HG03521 (cell line): ENCODE data around the gene NSG2.
"Not testable (repeated sequence)": the region's sequence is repeated elsewhere in the genome, so short reads cannot be mapped to it uniquely, and the experiment has no call there.

Experiments used
- ATAC-seq: cut with Tn5 transposase; IDR thresholded peaks from one replicate; pipeline ENCODE4 v1.9.1; 2021; ENCODE audit warnings: mild to moderate bottlenecking, moderate library complexity; ENCODE audit not compliant: unreplicated experiment

The NSG2 gene

DNA sequence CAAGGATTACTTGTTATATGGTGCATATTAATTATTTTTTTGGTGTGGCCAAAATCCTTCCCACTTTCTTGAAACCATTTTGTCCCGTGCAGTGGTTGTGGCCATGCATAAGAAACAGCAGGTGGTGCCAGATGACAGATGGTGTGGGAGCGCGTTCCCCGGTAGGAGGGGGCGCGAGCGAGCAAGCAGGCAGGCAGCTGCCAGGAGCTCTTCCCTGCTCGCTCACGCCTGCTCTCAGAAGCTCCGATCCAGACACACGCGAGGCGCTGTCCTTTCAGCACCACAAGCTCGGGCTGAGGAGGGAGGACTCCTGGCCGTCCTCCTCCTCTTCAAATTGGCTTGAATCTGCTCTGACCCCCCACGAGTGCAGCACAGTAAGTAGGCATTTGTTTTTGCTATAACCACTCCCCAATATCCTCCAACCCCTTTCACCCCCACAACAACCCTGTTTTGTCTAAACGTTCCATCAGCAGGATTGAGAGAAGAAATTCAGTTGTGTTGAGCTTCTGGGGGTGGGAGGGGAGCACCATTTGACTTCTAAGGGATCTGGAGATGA lies at the start of gene NSG2:
Gene NSG2 (plus strand): TSS at position 237 of the 556 bp plus-strand sequence. CDS start 1,050 bp downstream, outside the sequence.
- ATAC-seq, result peak; percentile 96

DNA sequence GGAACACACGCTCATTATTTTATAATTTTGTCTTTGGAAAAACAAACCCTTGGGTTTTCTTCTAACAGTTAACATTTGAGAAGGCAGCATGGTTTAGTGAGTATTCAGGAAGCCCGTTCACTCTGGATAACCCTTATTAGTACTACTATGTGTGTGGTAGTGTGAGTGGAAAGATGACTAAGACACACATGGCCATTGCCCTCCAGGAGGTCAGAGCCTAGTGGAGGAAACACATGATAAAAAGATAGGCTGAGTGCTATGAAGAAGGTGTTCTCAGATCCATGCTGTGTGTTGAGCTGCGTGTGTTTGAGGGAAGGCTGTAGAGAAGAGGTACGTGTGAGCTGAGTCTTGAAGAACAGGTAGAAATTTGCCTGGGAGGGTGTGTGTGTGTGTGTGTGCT lies 48.2 kb upstream of the NSG2 start:
- no peak for ATAC-seq

DNA sequence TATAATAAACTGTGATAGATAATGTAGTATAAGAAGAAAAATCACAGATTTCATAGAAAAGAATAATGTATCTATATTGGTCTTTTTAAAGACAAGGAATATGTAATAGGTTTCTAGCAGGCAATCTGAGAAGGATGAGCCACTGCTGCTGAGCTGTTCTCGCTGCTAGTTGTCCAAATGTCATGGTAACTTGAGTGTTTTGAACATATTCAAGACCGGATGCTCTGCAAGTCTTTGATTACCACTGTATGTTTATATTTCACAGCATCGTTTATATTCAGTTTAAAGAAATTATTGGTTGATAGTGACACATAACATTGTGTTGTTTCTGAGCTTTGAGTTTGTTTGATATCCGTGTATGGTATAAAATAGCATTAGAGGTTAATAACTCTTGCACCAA lies 47.0 kb upstream of the NSG2 start:
- no peak for ATAC-seq

DNA sequence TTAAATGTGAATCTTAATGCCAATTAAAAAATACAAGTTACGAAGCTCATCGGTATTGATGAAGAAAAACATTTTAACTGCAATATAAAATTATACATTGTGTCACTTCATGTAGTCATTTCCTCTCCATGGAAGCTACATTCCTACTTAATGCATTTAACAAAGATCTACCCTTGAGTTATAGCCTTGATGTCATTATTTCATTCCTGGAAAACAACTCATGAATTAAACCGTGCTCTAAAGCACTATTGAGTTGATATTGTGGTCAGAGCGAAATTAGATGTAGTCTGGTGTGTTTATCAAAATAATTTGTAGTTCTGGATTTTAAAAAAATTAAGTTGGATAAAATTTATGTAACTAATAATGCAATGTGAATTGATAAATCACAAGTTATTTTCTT lies 45.4 kb upstream of the NSG2 start:
- ATAC-seq, result no peak

DNA sequence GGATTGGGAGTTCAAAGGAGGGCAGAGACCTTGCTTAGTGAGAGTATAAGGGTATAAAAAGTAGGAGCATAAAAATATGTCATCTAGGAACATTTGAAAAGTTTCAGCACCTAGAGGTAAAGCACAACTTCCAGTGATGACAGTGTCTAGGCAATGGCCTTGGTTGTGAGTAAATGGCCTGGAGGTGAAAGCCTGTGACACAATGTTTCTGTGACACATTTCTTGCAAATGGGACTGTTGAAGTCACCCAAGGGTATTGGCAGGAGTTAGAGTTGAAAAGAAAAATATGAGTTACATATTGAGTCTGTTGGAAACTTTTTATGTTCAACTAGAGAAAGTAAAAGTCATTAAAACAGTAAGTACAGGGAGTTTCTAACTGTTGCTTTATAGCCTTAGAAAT lies 41.7 kb upstream of the NSG2 start:
- no peak for ATAC-seq

DNA sequence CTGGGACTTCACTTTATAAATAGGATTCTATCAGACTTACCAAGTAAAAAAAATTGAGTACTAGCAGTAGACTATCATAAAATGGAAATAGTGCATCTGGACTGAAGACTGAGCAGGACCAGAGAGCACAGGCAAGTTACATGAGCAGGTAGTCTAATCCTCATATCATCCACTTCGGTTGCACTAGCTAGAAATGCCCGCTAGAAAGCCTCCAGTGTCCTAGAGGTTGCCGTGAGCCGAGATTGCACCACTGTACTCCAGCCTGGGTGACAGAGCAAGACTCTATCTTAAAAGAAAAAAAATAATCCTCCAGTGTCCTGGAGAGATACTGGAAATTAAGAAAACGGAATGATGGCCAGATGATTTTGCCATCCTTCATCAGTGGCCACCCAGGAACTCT lies 36.6 kb upstream of the NSG2 start:
- no peak for ATAC-seq

DNA sequence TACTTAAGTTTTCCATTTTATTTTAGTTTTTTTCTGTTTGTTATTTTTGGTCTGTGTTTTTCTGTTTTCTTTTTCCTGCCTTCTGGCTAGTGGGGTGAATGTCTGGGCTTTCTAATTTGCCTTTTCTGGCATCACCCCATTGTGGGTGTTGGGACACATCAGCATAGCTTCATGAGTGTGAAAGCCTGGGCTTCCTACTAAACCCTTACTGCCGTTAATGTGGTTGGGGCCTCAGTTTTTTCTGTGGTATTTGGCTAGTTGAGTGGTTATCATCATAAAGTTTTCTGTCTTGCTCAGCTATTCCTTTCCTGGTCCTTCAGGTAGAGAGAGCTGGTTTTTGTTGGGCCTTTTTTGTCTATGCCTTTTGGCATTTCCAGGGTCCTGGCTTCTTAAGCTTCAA lies 35.1 kb upstream of the NSG2 start:
- no peak for ATAC-seq

DNA sequence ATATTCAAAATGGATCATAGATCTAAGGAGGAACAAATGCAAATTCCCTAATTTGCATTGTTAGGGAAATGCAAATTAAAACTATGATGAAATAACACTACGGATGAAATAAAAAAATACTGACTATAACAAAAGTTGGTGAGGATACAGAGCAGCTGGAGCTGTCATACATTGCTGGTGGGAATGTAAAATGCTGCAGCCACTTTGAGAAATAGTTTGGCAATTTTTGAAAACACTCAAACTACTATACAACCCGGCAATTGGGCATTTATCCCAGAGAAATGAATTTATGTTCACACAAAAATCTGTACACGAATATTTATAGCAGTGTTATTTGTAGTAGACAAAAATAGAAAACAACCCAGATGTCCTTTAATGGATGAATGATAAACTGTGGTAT lies 34.1 kb upstream of the NSG2 start:
- no peak for ATAC-seq

DNA sequence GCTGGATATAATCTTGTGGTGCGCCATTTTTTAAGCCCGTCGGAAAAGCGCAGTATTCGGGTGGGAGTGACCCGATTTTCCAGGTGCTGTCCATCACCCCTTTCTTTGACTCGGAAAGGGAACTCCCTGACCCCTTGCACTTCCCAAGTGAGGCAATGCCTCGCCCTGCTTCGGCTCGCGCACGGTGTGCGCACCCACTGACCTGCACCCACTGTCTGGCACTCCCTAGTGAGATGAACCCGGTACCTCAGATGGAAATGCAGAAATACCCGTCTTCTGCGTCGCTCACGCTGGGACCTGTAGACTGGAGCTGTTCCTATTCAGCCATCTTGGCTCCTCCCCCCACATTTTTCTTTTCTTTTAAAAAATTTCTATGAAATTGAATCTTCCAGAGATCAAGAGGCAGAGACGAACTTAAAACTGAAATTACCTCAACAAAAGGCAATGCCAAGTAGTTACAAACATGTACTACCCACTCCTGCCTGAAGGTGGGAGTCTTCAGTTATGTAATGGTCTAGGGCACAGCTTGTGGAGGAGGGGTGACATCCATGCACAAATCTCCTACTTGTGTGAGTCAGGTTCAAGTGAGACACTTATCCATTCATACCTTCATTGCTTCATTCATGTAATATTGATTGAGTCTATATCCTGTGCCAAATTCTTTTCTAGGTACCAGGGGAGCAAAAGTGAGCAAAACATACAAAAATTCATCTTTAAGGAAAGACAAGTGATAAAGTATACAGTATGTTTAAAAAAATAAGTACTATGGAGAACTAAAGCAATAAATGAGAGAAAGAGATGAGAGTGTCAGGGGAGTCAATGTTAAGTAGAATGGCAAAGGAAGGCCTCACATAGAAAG lies 25.2 kb upstream of the NSG2 start:
- ATAC-seq, result not testable (repeated sequence)

DNA sequence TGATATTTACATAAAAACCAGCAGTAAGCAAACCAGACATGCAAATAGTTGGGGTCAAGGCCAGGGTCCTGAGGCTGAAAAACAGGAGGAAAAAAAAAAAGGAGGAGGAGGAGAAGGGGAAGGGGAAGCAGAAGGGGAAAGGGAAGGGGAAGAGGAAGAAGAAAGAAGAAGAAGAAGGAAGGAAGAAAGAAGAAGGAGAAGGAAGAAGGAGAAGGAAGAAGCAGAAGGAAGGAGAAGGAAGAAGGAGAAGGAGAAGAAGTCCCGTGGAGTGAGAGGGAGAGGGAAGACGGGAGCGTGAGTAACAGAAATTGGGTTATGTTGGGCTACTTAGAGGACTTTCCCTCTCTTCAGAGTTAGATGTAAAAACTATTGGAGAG lies 24.6 kb upstream of the NSG2 start:
- no peak for ATAC-seq

DNA sequence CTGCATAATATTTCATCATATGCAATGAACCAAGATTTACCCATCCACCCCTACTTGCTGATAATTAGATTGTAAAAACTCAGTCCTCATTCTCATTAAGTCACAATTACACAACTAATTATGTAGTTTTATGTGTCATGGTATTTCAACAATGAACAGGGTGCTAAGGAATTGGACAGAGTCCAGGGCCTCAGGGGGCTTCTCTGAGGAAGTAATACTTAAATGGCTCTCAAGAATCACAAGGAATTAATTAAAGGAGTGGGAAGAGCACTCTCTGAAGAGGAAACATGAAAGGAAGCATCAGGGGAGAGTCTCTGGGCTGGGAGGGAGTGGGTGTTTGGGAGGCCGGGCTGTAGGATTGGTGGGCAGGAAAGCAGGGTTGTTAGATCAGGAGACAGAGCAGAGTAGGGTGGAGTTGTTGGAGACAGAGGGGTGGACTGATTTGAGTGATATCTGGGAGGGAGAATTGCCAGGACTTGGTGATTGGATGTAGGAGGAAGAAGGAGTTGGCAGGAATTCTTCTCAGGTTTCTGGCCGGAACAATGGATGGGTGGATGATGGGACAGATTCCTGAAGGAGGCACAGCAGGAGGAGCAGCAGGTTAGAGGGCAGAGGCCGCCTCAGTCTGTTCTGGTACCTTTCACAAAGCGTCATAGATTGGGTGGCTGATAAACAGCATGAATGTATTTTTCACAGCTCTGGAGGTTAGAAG lies 23.0 kb upstream of the NSG2 start:
- no peak for ATAC-seq

DNA sequence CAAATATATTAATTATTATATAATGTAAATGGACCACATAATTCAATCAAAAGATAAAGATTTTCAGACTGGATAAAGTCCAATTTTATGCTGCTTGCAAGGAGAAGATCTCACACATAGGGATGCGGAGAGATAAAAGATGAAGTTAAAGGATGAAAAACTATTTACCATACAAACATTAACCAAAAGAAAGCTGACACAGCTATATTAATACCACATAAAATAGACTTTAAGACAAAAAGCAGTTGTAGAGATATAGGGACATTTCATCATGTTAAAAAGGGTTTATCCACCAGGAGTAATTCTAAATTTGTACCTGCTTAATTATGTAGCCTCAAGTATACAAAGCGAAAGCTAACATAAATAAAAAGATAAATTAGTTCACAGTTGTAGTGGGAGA lies 15.2 kb upstream of the NSG2 start:
- no peak for ATAC-seq

DNA sequence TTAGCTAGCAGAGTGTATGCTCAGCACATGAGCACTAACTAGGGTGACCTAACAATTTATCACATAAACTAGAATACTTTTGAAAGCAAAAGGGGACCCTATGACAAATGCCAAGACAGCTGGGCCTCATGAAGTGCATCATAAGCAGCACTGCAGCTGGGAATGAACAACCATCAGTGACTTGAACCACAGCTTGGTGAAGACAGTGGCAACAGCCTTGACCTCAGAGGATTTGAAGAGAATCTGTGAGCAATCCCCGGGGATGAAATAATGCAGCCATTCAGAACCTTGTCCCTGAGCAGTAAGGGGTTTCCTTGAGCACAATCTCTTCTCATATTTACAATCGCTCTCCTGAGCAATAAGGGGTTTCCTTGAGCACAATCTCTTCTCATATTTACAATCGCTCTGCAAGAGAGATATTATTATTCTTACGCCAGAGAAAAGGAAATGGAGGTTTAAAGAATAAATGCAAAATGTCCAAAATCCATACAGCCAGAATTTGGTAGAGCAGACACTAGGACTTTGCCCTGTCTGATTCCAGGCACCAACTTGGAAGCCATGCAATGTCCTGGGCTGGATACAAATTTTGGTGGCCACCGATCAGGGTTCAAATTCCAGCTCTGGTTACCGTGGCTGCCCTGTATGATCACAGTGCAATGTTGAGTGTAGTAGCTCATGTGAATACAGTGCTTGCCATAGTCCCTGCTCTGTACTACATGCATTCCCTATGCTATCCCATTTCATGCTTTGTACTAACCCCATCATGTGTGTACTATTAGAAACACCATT lies 846 bp upstream of the NSG2 start:
- no peak for ATAC-seq

DNA sequence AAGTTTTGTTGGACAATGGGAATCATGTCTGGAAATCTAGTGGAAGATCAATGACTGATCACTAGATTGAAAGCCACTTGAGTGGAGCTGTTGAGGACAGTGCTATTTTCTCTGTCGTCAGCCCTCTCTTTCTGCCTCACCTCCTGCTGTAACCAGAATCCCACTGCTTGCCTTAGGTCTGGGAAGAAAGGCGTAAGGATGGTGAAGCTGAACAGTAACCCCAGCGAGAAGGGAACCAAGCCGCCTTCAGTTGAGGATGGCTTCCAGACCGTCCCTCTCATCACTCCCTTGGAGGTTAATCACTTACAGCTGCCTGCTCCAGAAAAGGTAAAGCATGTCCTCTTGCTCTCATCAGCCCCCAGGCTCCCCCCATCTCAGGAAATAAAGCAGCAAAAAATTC lies 1.1 kb downstream of the NSG2 start:
- no peak for ATAC-seq

DNA sequence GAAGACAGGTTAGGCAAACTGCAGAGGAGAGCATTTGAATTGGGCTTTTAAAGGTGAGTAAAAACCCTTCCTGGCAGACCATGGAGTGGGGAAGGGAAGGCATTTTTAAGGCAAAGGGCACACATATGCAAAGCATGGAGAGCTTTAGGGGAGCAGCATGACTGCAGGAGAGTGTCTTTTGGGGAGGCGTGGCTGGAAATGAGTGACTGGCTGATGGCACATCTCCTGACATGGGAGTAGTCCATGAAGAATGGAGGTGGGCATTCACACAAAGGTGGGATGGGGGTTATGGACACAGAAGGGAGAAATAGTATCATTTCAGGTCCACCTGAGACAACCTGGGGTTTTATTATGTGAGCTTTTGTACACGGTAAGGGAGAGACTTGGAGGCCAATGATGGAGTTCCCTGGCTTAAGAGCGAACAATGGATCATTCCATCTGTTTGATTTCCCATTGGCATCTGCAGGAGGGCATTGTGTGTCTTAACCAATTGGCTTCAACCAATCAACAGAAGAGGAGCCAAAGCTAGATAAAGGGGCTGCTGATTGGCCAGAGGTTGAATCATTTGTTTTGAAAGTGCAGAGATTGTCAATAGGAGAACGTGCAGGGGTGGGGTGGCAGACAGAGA lies 2.1 kb downstream of the NSG2 start:
- no peak for ATAC-seq

DNA sequence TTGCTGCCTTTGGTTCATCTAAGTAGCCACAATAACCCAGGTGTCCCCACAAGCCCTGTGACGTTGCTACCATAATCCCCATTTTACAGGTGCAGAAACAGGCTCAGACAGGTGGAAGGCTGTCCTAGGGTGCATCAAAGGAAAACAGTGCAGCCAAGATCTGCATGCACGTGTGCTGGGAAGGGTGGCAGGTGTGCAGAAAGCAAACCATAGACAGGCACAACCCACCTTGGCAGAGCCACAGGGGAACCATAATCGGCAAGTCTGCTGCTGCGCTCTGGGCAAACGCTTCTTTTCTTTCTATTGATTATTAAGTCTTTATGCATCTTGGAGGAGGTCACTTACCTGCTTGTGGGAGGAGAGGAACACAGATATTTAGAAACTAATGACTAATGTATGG lies 7.1 kb downstream of the NSG2 start:
- ATAC-seq, result no peak

DNA sequence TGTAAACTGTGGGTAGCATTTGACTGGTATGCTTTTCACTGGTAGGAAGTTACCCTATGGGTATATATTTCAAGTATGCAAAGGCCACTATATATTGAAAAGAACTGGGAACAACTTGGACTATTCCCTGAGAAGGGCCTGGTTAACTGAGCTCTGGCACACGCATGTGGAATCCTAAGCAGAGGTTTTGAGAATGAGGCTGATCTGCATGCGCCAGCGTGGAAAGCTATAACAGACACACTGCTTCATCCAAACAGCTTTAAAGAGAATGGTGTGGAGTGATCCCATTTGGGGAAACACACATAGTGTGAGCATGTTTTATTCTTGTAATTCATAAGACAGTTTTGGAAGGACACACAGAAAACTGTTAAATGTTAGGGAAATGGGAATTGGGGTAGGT lies 8.4 kb downstream of the NSG2 start:
- ATAC-seq, result no peak

DNA sequence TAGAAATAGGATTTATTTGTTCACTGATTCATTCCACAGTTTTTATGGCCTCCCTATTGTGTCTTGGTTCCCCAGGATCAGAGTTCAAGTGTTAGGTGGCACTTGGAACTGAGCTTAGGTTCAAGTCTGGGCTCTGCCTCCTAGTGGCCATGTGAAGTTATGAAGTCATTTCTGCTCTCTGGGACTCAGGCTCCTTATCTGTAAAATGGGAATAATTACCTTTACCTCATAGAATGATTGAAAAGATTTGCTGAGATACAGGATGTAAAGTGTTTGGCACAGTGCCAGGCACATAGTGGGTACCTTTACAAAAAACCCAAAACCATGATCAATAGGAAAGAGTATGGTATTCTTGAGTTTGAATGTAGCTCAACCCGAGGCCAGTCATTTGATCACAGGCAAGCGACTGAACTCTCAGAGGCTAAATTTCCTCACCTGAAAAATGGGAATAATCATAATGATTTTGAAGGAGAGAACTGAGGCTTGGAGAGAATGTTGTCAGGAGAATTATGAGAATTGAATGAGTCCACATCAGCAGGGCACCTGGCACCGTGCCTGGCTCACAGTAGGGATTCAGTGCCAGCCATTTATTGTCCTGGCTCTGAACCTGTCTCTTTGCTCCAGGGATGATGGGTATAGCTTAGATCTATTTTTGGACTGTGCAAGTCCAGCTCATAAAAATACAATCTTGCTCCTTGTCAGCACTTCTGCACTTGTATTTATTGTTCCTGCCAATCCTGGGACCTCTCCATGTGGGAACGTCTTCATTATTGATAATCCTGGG lies 10.8 kb downstream of the NSG2 start:
- ATAC-seq, result no peak

DNA sequence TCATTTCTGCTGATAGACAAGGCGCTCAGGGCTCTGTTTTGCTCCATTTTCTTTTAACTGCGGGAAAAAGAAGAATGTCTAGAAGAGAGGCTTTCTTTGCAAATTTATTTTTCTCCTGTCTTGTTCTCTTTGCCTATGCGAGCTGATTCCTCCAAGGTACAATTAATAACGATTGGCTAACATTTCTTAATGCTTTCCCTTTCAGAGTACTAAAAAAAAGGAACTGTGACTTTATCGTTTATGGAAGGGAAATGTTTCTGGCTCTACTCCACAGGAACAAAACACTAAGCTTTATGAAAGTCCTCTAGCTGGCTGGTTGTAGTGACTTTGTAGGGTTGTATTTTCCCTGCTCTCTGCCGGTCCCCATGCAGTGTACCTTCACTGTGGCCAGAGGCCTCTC lies 11.7 kb downstream of the NSG2 start:
- ATAC-seq, result no peak
